Mesenchymal stem cell (in vitro differentiated cells and primary cell): ENCODE data around the gene CDC42BPA.

Experiments used
- DNase-seq: peaks from one replicate; pipeline ENCODE4 v3.0.0-alpha.2; 2013
- H2AFZ ChIP-seq: one replicate; pipeline ENCODE4 v1.6.1; 2013; ENCODE audit warnings: low read depth, mild to moderate bottlenecking, control low read depth, inconsistent platforms, low read length, moderate library complexity
- H2AK5ac ChIP-seq: 2 replicates; pipeline ENCODE4 v1.6.1; 2013; ENCODE audit warnings: low read length, moderate library complexity, mild to moderate bottlenecking, inconsistent platforms; ENCODE audit not compliant: severe bottlenecking
- H2BK120ac ChIP-seq: one replicate; pipeline ENCODE4 v1.6.1; 2013; ENCODE audit warnings: low read depth, mild to moderate bottlenecking, inconsistent platforms, low read length, moderate library complexity
- H2BK12ac ChIP-seq, 2 experiments: one replicate each; pipeline ENCODE4 v1.6.1; 2013; ENCODE audit warnings: inconsistent platforms in 2 of 2, low read length in 2 of 2, mild to moderate bottlenecking in 2 of 2, moderate library complexity in 2 of 2, control low read depth in 1 of 2
- H2BK15ac ChIP-seq: one replicate; pipeline ENCODE4 v1.6.1; 2013; ENCODE audit warnings: mild to moderate bottlenecking, low read depth, inconsistent platforms; ENCODE audit not compliant: poor library complexity, severe bottlenecking
- H2BK5ac ChIP-seq: 2 replicates; pipeline ENCODE4 v1.6.1; 2013; ENCODE audit warnings: low read depth, mild to moderate bottlenecking, low read length, control low read depth, inconsistent platforms; ENCODE audit not compliant: poor library complexity, severe bottlenecking
- H3K14ac ChIP-seq, 2 experiments: one replicate each; pipeline ENCODE4 v1.6.1; 2013; ENCODE audit warnings: inconsistent platforms in 2 of 2, low read length in 2 of 2, control low read depth in 1 of 2, mild to moderate bottlenecking in 1 of 2, moderate library complexity in 1 of 2
- H3K18ac ChIP-seq, 2 experiments: one replicate each; pipeline ENCODE4 v1.6.1; 2013; ENCODE audit warnings: inconsistent platforms in 2 of 2, low read length in 2 of 2, control low read depth in 1 of 2, low read depth in 1 of 2, mild to moderate bottlenecking in 1 of 2
- H3K23ac ChIP-seq, 2 experiments: one replicate each; pipeline ENCODE4 v1.6.1; 2013; ENCODE audit warnings: inconsistent platforms in 2 of 2, low read length in 2 of 2, mild to moderate bottlenecking in 2 of 2, moderate library complexity in 2 of 2, control low read depth in 1 of 2
- H3K27ac ChIP-seq: 2 replicates; pipeline ENCODE4 v1.5.1; 2013; ENCODE audit warnings: mild to moderate bottlenecking, moderate library complexity, low read length, control low read depth, inconsistent platforms; ENCODE audit not compliant: poor library complexity, severe bottlenecking
- H3K27me3 ChIP-seq, 2 experiments: 2 replicates each; pipeline versions ENCODE4 v1.6.1 to v1.7.0; 2013; ENCODE audit warnings: low read length in 2 of 2, mild to moderate bottlenecking in 2 of 2, moderate library complexity in 2 of 2, control low read depth in 1 of 2, inconsistent platforms in 1 of 2; ENCODE audit not compliant: control insufficient read depth in 1 of 2, insufficient read depth in 1 of 2
- H3K36me3 ChIP-seq, 2 experiments: 2 replicates each; pipeline versions ENCODE4 v1.6.1 to v1.7.0; 2013; ENCODE audit warnings: low read length in 2 of 2, control low read depth in 1 of 2, inconsistent platforms in 1 of 2, low read depth in 1 of 2, mild to moderate bottlenecking in 1 of 2; ENCODE audit not compliant: insufficient read depth in 2 of 2, control insufficient read depth in 1 of 2
- H3K4ac ChIP-seq, 2 experiments: one replicate each; pipeline ENCODE4 v1.6.1; 2013; ENCODE audit warnings: inconsistent platforms in 2 of 2, low read length in 2 of 2, mild to moderate bottlenecking in 2 of 2, moderate library complexity in 2 of 2, control low read depth in 1 of 2, low read depth in 1 of 2
- H3K4me1 ChIP-seq: 2 replicates; pipeline ENCODE4 v1.6.1; 2013; ENCODE audit warnings: low read depth, low read length, control low read depth; ENCODE audit not compliant: control insufficient read depth, insufficient read depth
- H3K4me2 ChIP-seq: 2 replicates; pipeline ENCODE4 v1.6.1; 2013; ENCODE audit warnings: low read length, mild to moderate bottlenecking, inconsistent platforms; ENCODE audit not compliant: poor library complexity, severe bottlenecking
- H3K4me3 ChIP-seq, 2 experiments: 2 replicates each; pipeline versions ENCODE4 v1.5.1 to v1.7.0; 2013; ENCODE audit warnings: low read length in 2 of 2, mild to moderate bottlenecking in 2 of 2, control low read depth in 1 of 2, low read depth in 1 of 2; ENCODE audit not compliant: insufficient read depth in 1 of 2
- H3K79me1 ChIP-seq: replicated peaks from 2 replicates; pipeline ENCODE4 v1.6.1; 2013; ENCODE audit warnings: mild to moderate bottlenecking, control low read depth, low read length, inconsistent platforms; ENCODE audit not compliant: poor library complexity, severe bottlenecking
- H3K9ac ChIP-seq: 2 replicates; pipeline ENCODE4 v1.7.0; 2013; ENCODE audit warnings: mild to moderate bottlenecking, low read length, moderate library complexity
- H3K9me3 ChIP-seq: 2 replicates; pipeline ENCODE4 v1.7.0; 2013; ENCODE audit warnings: mild to moderate bottlenecking, low read length; ENCODE audit not compliant: control insufficient read depth
- H4K8ac ChIP-seq: one replicate; pipeline ENCODE4 v1.6.1; 2013; ENCODE audit warnings: inconsistent platforms, mild to moderate bottlenecking, low read length, moderate library complexity
- H4K91ac ChIP-seq: one replicate; pipeline ENCODE4 v1.6.1; 2013; ENCODE audit warnings: mild to moderate bottlenecking, low read length, inconsistent platforms
- WGBS: methylation state at CpG from one replicate; pipeline ENCODE4 v1.1.7; 2013; ENCODE audit warnings: mixed read lengths; 5-methylcytosine and 5-hydroxymethylcytosine counted together

Gene CDC42BPA

GRCh38 chr1:227357171-227357926 is 39.1 kb upstream of the CDC42BPA start:
- Histone ChIP-seq H3K4me2 (peak overlapping the region; percentile 57), H3K9me3 (no peaks in the 10 kb centered on the region), H2BK15ac (peak overlapping the region; percentile 94), H3K14ac (no peak overlapping the region), H3K79me1 (no peaks in the 10 kb centered on the region), H3K4ac (peak overlapping the region; percentile 81 to 88), H4K8ac (peak overlapping the region; percentile 88), H2AFZ (peak overlapping the region; percentile 36), H2BK5ac (peak overlapping the region; percentile 89), H3K27me3 (no peaks in the 10 kb centered on the region), H2AK5ac (peak overlapping the region; percentile 68), H3K9ac (peak overlapping the region; percentile 1), H3K4me1 (peaks cover 8% of the 10 kb centered on the region), H3K23ac (peak overlapping the region in 1 of 2 experiments; percentile 14), H2BK12ac (peak overlapping the region; percentile 87 to 99), H3K4me3 (peak overlapping the region in 1 of 2 experiments; percentile 12), H3K27ac (peak overlapping the region; percentile 98), H4K91ac (peak overlapping the region; percentile 90), H3K36me3 (no peaks in the 10 kb centered on the region), H3K18ac (peak overlapping the region; percentile 75 to 89), H2BK120ac (peak overlapping the region; percentile 77)
- WGBS: 6% methylated on average over 6 of the region's 7 CpGs
- peak; percentile 91 for DNase-seq

GRCh38 chr1:227356620-227357146 is 38.4 kb upstream of the CDC42BPA start:
- peak overlapping the region; percentile 82 for H2BK15ac ChIP-seq
- peak overlapping the region; percentile 81 to 100 for H2BK12ac ChIP-seq
- peak overlapping the region; percentile 64 for H4K91ac ChIP-seq
- peak overlapping the region; percentile 98 for H3K27ac ChIP-seq
- H2BK5ac ChIP-seq: peak overlapping the region; percentile 0
- H4K8ac ChIP-seq: peak overlapping the region; percentile 91
- H3K4me2 ChIP-seq: no peak overlapping the region
- WGBS: 60% methylated on average over 7 of the region's 7 CpGs
- H3K23ac ChIP-seq: no peak overlapping the region
- no peak overlapping the region for H2BK120ac ChIP-seq
- H3K4me3 ChIP-seq: peak overlapping the region in 1 of 2 experiments; percentile 12
- H3K79me1 ChIP-seq: no peaks in the 10 kb centered on the region
- H3K9ac ChIP-seq: no peak overlapping the region
- no peaks in the 10 kb centered on the region for H3K36me3 ChIP-seq
- H3K9me3 ChIP-seq: no peaks in the 10 kb centered on the region
- H3K4ac ChIP-seq: peak overlapping the region; percentile 62 to 83
- H3K14ac ChIP-seq: peak overlapping the region in 1 of 2 experiments; percentile 61
- H3K18ac ChIP-seq: peak overlapping the region; percentile 81 to 85
- no peak overlapping the region for H2AFZ ChIP-seq
- H2AK5ac ChIP-seq: peak overlapping the region; percentile 47
- no peak for DNase-seq
- H3K4me1 ChIP-seq: peaks cover 8% of the 10 kb centered on the region
- no peaks in the 10 kb centered on the region for H3K27me3 ChIP-seq

GRCh38 chr1:227355542-227356245 is 37.4 kb upstream of the CDC42BPA start:
- Histone ChIP-seq H3K27me3 (no peaks in the 10 kb centered on the region), H3K9me3 (no peaks in the 10 kb centered on the region), H3K4me2 (no peak overlapping the region), H2AK5ac (peak overlapping the region; percentile 79), H3K18ac (peak overlapping the region in 1 of 2 experiments; percentile 52), H3K9ac (no peak overlapping the region), H2BK120ac (no peak overlapping the region), H2AFZ (no peak overlapping the region), H3K36me3 (no peaks in the 10 kb centered on the region), H2BK5ac (no peak overlapping the region), H3K79me1 (no peaks in the 10 kb centered on the region), H3K27ac (no peak overlapping the region), H2BK12ac (peak overlapping the region in 1 of 2 experiments; percentile 82), H4K91ac (no peak overlapping the region), H3K4ac (peak overlapping the region in 1 of 2 experiments; percentile 9), H3K23ac (no peak overlapping the region), H4K8ac (no peak overlapping the region), H3K14ac (no peak overlapping the region), H2BK15ac (peak overlapping the region; percentile 60), H3K4me1 (peaks cover 8% of the 10 kb centered on the region), H3K4me3 (no peak overlapping the region)
- no peak for DNase-seq
- WGBS: 83% methylated on average over 15 of the region's 15 CpGs

- Histone ChIP-seq H3K9ac (no peak overlapping the region), H3K4me1 (peaks cover 8% of the 10 kb centered on the region), H2BK15ac (no peak overlapping the region), H3K4ac (no peak overlapping the region), H2AFZ (no peak overlapping the region), H3K23ac (no peak overlapping the region), H2BK5ac (no peak overlapping the region), H3K4me2 (no peak overlapping the region), H4K91ac (no peak overlapping the region), H3K27me3 (no peaks in the 10 kb centered on the region), H3K18ac (no peak overlapping the region), H4K8ac (no peak overlapping the region), H3K79me1 (no peaks in the 10 kb centered on the region), H2BK12ac (no peak overlapping the region), H2BK120ac (no peak overlapping the region), H3K14ac (no peak overlapping the region), H3K9me3 (no peaks in the 10 kb centered on the region), H2AK5ac (no peak overlapping the region), H3K27ac (no peak overlapping the region), H3K4me3 (no peak overlapping the region), H3K36me3 (no peaks in the 10 kb centered on the region)
- DNase-seq: no peak
- WGBS: 93% methylated on average over 3 of the region's 4 CpGs
Observed at GRCh38 chr1:227353186-227353585, 34.9 kb upstream of the CDC42BPA start.
